Chondrocyte (in vitro differentiated cells): ENCODE results near the gene LRRC26. TPM values are rescaled to one million over a fixed set of nuclear protein-coding genes. Genes with fewer than 3 reads are reported as not detected.
A peak's percentile ranks its signal among the peaks of the same experiment; 100 is the strongest.

Source experiments
- DNase-seq: peaks from one replicate; pipeline ENCODE4 v3.0.0; 2021; ENCODE audit warnings: mixed read lengths, low spot score
- H3K27ac Mint-ChIP-seq: one replicate; pipeline ENCODE4 v1.8.0; 2021; ENCODE audit warnings: mild to moderate bottlenecking, moderate library complexity, mixed read lengths; ENCODE audit not compliant: unreplicated experiment
- H3K27me3 Mint-ChIP-seq: 2 replicates; pipeline ENCODE4 v1.8.0; 2021; ENCODE audit warnings: low read depth, mixed read lengths
- H3K36me3 Mint-ChIP-seq: 2 replicates; pipeline ENCODE4 v1.8.0; 2021; ENCODE audit warnings: low read depth, mixed read lengths
- H3K4me1 Mint-ChIP-seq: 2 replicates; pipeline ENCODE4 v1.8.0; 2021; ENCODE audit warnings: low read depth, mild to moderate bottlenecking, mixed read lengths
- H3K4me3 Mint-ChIP-seq: one replicate; pipeline ENCODE4 v1.8.0; 2021; ENCODE audit warnings: mild to moderate bottlenecking, moderate library complexity, mixed read lengths; ENCODE audit not compliant: unreplicated experiment
- H3K9me3 Mint-ChIP-seq: 2 replicates; pipeline ENCODE4 v1.8.0; 2021; ENCODE audit warnings: low read depth, mixed read lengths
- CTCF ChIP-seq: fragments of 200-600 bp; sonication (generic); IDR thresholded peaks from 2 replicates; pipeline ENCODE4 v1.5.0; 2021; ENCODE audit warnings: antibody characterized with exemption, mild to moderate bottlenecking, moderate library complexity
- long read RNA-seq: library from polyadenylated mRNA; stranded (forward); transcript quantifications from one replicate; pipeline ENCODE4 v2.0.0, GENCODE V29; 2021
- total RNA-seq: library from RNA; stranded (reverse); gene quantifications from 3 replicates; pipeline ENCODE4 v1.2.1, GENCODE V29; 2021

The LRRC26 gene
- total RNA-seq: not detected in 3 replicates
- long read RNA-seq: 0 reads

DNA sequence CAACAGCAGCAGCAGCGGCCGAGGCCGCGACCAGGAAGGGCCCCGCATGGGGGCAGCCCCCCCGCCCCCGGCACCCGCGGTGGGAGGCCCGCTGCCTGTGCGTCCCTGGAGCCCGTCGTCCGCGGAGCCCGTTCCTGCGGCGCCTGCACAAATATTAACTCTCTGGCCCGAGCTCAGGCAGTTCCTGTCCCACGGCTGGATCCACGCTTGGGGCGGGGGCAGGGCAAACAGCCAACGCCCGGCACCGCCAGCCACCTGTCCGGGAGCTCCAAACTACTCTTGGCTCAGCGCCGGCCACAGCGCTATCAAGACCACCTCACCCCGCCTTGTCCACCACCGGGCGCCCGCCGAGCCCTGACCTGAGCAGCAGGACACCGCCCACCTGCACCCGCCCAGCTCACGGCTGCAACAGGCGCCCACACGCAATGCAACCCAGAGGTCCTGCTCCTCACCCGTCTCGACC, at the start of gene LRRC26:
Gene LRRC26 (minus strand): TSS at position 156 of the 463 bp plus-strand sequence. CDS start 108 bp downstream, at position 48.
- no peak within 1 kb of the TSS for H3K27ac Mint-ChIP-seq
- no peaks in the 10 kb centered on the region for H3K36me3 Mint-ChIP-seq
- peaks cover 3% of the 10 kb centered on the region for H3K4me1 Mint-ChIP-seq
- peaks cover 19% of the 10 kb centered on the region for H3K27me3 Mint-ChIP-seq
- no peak for DNase-seq
- no peak for TF ChIP-seq CTCF
- no peaks in the 10 kb centered on the region for H3K9me3 Mint-ChIP-seq
- H3K4me3 Mint-ChIP-seq: peak within 1 kb of the TSS; percentile 55

- DNase-seq: no peak
- TF ChIP-seq CTCF: no peak
- no peak overlapping the region for H3K27ac Mint-ChIP-seq
- no peaks in the 10 kb centered on the region for H3K27me3 Mint-ChIP-seq
- peaks cover 11% of the 10 kb centered on the region for H3K4me1 Mint-ChIP-seq
- H3K36me3 Mint-ChIP-seq: peaks cover 2% of the 10 kb centered on the region
- no peak overlapping the region for H3K4me3 Mint-ChIP-seq
- no peaks in the 10 kb centered on the region for H3K9me3 Mint-ChIP-seq
Observed at GRCh38 chr9:137218754-137219271, 49.0 kb upstream of the LRRC26 start.

GRCh38 chr9:137218212-137218753, 48.4 kb upstream of the LRRC26 start:
- Mint-ChIP-seq H3K9me3 (no peaks in the 10 kb centered on the region), H3K4me3 (no peak overlapping the region), H3K27me3 (no peaks in the 10 kb centered on the region), H3K4me1 (peaks cover 11% of the 10 kb centered on the region), H3K27ac (no peak overlapping the region), H3K36me3 (peaks cover 2% of the 10 kb centered on the region)
- no peak for TF ChIP-seq CTCF
- no peak for DNase-seq

DNA sequence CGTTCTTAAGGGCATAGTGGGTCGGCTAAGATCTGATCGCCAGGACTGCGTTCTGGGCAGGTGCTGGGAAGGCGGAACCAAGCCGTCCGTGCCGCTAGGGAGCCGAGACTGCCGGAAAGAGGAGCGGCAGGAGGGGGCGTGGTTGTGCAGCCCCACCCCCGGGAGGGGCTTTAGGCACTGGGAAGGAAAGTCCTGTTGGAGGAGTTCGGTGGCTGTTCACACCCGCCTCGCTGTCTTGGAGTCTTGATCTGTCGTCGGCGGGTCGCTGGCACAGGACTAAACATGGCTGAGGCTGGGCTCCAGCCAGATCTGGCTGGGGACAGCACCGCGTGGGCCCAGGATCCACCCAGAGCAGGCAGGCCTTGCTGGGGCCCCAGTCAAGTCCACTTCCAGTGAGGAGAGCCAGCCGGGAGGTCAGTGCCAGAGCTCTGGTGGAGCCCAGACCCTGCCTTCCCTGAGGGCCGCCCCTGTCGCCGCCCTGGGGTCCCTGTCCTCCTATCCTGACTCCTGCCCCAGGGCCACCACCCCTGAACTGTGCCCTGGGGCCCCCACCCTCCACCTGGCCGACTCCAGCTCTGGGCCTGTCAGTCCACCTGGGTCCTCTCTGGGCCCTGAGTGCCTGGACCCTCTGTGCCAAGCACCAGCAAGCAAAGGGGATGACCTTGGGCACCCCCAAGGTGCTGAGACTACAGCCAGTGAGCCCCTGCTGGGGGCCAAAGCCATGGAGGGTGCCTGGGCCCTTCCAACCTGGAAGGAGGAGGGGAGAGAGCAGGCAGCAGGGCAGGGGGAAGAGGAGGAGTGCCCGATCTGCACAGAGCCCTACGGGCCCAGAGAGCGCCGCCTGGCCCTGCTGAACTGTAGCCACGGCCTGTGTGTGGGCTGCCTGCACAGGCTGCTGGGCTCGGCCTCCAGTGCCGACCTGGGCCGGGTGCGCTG, 47.7 kb upstream of the LRRC26 start:
- TF ChIP-seq CTCF: no peak
- Mint-ChIP-seq H3K4me1 (peaks cover 7% of the 10 kb centered on the region), H3K36me3 (peaks cover 2% of the 10 kb centered on the region), H3K27me3 (no peaks in the 10 kb centered on the region), H3K4me3 (no peak overlapping the region), H3K9me3 (no peaks in the 10 kb centered on the region), H3K27ac (no peak overlapping the region)
- DNase-seq: no peak

- peaks cover 2% of the 10 kb centered on the region for H3K36me3 Mint-ChIP-seq
- no peaks in the 10 kb centered on the region for H3K9me3 Mint-ChIP-seq
- no peak overlapping the region for H3K4me3 Mint-ChIP-seq
- no peak for TF ChIP-seq CTCF
- no peak overlapping the region for H3K27ac Mint-ChIP-seq
- peaks cover 7% of the 10 kb centered on the region for H3K4me1 Mint-ChIP-seq
- no peak for DNase-seq
- no peaks in the 10 kb centered on the region for H3K27me3 Mint-ChIP-seq
Observed at GRCh38 chr9:137216188-137216965, 46.5 kb upstream of the LRRC26 start.
